Activated CD4-positive, alpha-beta T cell treated with anti-CD3 and anti-CD28 coated beads, Interleukin-2, Interleukin-4, amounts not matched to agents 100 ng/mL and 50 ng/mL, durations not matched to agents 16 hours and 8 hours (primary cell): ENCODE measurements around the gene MYB.
"Not testable (repeated sequence)": the region's sequence is repeated elsewhere in the genome, so short reads cannot be mapped to it uniquely, and the experiment has no call there.

ENCODE experiments used
- DNase-seq: peaks from one replicate; pipeline ENCODE4 v3.0.0-alpha.2; 2020; ENCODE audit warnings: low spot score

The MYB gene

DNA sequence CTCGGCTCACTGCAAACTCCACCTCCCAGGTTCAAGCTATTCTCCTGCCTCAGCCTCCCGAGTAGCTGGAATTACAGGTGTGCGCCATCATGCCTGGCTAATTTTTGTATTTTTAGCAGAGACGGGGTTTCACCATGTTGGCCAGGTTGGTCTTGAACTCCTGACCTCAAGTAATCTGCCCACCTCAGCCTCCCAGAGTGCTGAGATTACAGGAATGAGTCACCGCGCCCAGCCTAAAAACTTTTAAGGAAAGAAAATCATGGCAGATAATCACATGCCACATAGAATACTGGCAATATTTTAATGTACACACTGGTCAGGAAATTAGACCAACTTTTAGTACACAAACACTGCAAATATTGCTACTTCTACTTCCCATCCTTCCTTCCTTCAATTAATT, 16.7 kb upstream of the MYB start:
- DNase-seq, result not testable (repeated sequence)

DNA sequence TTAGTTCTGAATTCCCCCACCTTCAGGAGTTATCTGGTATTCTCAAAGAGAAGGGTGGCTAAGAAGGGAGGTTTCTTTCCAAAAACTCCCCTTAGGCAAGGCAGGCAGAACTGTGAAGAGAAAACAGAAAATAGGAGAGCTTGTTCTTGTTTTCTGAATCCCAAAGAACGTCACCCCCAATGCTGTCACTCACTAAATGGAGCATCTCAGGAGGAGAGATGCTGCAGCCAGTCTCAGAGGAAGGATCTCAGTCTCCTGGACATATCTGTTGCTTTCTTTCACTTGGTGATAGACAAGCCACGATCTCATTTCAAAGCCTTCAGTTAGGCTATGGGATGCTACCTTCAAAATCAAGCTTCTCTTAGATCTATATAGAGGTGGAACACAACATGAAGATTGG, 16.1 kb upstream of the MYB start:
- DNase-seq, result no peak

- DNase-seq, result no peak
These were observed 14.6 kb upstream of the MYB start for GRCh38 chr6:135166515-135166914.

GRCh38 chr6:135167617-135168016, 13.5 kb upstream of the MYB start:
- DNase-seq, result no peak

DNA sequence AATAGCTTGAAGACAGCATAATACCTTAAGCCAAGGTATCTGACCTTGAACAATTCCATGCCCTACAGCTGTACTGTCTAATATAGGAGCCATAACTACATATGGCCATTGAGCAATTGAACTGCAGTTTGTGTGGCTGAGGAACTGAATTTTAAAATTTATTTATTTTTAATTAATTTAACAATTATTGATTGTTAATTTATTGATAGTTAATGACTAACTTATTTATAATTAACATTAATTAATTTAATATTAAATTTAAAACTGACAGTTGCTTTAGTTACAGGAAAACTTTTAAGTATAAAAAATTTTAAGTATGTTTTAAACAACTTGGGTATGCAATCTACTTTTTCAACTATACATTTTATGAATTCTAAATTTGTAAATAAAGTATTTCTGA, 12.3 kb upstream of the MYB start:
- no peak for DNase-seq

GRCh38 chr6:135170238-135170637, 10.9 kb upstream of the MYB start:
- peak; percentile 78 for DNase-seq

DNA sequence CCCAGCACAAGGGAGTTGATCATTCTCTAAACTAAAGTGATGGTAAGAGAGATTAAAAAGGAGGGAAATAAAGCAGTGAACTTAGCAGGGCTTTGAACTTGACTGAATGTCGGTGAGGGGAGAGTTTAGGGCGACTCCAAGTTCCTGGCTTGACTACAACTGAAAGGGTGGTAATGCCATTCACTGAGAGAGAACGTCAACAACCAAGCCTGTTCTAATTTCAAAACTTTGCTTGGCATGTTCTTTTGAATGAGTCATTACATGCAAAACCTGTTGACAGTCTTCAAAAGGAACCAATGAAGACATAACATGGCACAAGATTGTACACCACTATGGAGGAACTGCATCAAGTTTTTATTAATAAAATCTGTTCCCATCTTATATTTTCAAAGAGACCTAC, 10.3 kb upstream of the MYB start:
- DNase-seq, result peak; percentile 90

DNA sequence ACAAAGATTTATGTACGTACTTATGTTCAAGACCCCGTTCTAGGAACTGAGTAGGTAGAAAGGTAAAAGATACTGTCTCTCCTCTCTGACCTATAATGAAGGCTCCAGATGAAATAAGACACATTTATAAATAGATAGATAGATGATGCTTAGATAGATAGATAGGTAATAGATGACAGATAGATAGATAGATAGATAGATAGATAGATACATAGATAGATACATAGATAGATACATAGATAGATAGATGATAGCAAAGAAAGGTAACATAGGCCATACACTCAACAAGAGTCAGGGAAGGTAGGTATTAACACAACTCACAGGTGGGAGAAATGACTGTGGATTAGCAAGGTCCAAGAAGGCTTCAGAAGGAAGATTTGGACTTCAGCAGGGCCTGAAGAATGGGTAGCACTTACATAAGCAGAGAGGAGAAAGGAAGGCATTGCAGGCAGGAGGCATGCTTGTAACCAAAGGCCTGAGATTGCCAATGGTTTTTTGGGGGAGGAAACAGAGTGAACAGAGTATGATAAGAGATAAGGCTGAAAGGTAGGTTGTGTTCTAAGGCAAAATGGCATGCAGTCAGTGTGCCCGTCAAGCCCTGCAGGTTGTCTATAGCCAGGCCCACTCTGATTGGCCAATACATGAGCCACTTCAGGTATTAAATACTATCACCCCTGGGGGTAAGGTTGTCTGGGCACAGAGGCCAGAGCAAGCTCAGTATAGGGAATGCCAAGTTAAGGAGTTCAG, 7.7 kb upstream of the MYB start:
- no peak for DNase-seq

DNA sequence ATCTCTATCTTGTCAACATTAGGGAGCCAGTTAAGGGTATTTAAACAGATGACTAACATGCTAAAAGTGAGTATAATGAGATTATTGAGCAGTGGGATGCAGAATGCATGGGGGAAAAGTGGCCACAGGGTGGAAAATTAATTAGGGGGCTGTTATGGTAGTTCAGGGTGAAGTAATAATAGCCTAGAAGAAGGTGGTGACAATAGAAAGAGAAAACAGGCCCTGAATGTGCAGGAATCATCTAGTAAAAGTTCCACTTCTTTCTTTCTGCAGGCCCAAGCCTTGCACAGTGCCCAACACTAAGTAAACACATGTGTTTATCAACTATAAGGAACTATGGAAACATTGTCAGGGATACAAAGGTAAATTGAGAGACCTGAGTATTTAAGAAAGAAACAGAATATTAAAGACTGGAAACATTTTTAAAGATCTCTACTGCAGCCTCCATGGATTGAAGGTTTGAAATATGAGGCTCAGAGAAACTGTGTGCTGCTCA, 7.1 kb upstream of the MYB start:
- DNase-seq, result no peak

DNA sequence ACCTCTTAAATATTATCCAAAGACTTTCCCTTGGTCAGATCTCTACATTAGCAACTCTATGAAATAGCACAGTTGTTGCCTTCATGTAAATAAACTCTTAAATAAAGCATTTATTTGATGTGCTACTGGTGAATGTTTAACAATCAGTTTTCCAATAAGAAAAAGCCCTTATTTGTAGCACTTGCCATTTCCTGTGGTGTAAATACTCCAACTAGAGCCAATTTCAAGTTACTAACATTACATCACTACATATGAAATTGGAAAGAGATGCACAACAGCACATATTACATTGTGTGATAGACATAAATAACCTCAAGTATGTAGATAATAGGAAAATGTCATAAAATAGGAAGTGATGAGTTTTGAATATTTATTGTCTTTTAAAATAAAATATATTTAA, 5.0 kb upstream of the MYB start:
- DNase-seq, result no peak

DNA sequence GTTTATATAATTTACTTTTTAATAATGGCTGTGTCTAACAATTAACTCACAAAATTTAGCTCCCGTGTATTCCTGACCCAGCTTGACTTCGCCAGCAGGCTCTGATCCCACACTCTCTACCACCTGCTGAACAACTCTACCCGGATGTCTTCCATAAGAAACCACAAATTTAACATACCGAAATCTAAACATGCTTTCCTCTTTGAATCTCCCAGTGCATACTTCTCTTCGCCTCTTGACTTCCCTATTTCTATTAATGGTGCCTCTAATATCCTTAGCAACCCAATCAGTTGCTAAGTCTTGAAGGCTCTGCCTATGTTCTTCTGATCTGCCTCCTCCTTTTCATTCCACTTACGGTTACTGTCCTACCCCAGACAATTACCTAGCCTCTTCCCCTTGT, 4.6 kb upstream of the MYB start:
- no peak for DNase-seq

DNA sequence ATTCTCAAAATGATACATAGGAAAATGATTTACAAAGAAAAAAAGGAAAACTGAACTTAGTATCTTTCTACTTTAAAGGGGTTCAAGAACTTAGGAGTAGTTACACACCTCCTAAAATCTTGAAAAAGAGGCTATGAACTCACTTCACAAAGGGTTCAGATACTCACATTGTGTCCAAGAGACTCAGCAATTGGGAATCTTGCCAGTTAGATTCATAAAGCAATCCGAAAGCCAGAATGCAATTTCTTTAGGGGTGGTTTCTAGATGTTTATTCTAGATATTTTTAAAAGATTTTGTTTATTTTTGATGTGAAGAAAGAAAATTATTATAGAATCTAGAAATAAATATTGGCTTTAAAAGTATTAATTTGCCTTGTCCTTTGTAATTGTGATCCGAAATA, 1.7 kb upstream of the MYB start:
- DNase-seq, result no peak

- peak; percentile 59 for DNase-seq
These were observed 1.1 kb upstream of the MYB start for GRCh38 chr6:135179920-135180541.

DNA sequence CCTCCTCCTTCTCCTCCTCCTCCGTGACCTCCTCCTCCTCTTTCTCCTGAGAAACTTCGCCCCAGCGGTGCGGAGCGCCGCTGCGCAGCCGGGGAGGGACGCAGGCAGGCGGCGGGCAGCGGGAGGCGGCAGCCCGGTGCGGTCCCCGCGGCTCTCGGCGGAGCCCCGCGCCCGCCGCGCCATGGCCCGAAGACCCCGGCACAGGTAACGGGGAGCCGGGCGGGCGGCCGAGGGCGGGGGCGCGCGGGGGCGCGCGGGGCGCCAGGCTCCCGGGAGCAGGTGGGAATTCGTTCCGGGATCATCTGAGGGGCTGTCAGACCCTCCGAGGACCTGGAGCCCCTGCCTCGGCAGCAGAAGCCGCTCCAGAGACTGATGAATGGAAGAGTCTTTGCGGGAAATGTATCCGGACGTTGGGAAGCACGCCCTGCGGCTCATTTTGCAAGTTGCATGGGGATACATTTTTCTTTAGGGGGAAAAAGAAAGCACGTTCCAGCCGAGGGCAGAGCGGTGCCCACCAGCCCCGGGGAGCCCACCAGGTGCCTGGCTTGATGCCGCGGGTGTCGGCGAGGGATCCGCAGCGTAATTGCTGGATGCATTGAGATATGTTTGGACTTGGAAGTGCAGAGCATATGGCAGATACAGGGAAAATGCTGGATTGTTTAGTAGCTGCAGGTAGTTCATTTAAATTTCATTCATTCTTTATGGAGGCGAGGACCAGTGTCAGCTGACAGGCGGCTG, 394 bp downstream of the MYB start:
- DNase-seq, result no peak

GRCh38 chr6:135182071-135183001, 1.2 kb downstream of the MYB start:
- peak; percentile 48 for DNase-seq

DNA sequence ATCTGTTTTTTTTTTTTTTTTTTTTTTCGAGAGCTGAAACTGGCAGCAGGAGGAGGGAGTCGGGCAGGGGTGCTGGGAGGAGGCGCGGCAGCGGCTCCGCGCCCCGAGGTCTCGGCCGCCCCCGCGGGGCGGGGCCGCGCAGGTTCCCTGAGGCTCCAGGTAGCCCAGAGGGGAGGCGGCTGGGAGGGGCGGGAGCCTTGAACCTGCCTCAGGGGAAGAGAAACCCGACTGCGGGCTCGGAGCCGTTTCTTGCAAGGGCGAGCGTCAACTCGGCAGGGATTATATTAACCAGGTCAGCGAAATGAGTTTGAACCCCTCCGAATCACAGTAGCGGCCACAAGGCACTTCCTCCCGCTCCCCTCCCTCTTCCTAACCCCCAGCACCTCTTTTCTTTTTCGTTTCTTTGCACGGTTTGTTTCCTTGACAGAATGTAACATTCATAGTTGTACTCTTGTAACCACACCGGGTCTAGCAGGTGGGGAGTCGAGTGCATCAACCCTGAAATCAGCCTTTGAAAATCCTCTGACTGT, 2.0 kb downstream of the MYB start:
- DNase-seq, result peak; percentile 92

DNA sequence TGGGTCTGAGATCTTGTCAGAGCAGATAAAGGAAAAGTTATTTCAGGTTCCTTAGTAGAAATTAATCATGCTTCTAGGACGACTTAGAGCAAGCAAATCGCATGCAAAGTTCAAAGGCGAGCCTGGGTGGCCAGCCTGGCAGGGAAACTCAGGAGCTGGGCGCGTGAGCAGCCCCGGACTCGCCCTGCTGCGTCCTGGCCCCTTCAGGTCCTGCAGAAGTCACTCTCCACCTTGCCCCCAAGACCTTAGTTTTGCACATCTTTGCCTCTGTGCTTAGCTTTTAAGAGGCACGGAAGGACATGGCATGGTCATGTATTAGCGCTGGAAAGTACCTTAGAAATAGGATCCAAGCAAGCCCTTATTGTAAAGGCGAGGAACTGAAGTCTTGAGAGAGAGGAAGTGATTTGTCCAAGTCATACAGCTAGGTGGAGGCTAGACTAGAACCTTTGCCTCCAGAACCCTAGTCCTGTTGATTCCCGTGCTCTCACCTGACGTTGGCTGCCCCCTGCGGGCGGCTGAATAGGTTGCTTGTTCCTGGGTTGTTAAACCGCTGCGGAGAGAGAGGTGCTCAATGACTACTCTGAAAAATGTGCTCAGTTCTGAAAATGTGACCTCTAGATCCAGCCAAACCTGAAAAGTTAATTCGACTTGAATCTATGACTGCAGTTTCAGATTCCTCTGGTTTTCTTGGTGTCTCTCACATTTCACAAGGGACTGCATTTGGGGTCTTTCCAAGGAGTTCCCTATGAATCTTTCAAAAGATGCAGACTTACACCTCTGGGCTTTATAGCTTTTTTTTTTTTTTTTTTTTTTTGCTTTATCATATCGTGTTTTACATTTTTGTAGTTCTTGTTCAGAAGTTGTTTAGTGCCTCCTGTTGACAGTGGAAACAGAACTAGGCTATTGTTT, 2.7 kb downstream of the MYB start:
- peak; percentile 93 for DNase-seq

DNA sequence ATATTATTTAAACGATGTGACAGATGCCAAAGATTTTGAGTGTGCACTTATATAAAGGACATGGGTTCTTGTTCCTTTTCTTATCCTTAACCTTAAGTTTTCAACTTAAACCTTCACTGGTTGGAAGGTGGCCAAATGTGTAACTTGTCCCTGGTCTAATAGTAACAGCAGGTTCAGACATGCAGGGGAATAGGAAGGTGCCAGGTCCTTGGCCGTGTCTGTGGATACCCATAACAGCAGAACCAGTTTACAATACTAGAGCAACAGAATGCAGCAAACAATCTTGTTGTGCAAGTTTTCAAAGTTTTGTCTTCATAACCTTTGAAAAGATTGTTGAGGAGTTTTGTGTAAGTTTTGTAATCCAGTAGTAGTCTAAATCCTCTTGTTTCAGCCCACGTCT, 4.4 kb downstream of the MYB start:
- DNase-seq, result no peak

GRCh38 chr6:135186255-135186654, 5.1 kb downstream of the MYB start:
- DNase-seq, result no peak

GRCh38 chr6:135187372-135187771, 6.3 kb downstream of the MYB start:
- no peak for DNase-seq

- no peak for DNase-seq
These were observed 7.6 kb downstream of the MYB start for GRCh38 chr6:135188718-135189117.
